Measurements from ENCODE around the gene GUF1. TPM values are rescaled to one million over a fixed set of nuclear protein-coding genes. Genes with fewer than 3 reads are reported as not detected.

GUF1 gene
- total RNA-seq, 1 experiment from 2014 or later: 50.2 TPM

DNA sequence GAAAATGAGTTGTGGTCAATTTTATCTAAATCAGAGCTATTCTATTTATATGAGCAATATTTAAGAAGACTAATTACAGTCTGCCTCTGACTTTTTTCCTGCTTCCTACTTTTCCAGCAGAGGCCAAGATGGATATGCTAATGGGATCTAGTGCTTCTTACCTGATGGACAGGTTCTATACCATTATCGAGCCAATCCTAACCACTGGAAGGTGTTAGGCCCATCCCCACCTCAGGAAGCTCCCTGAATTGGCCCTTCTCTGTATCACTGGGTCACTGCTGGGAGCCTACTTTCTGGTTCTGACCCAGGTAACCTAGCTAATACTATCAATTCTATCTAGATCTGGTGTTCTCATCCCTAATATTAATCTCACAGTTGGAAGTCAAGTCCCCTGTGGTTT lies 26.2 kb upstream of the GUF1 start:
- no peaks in the 10 kb centered on the region for H3K9me3 Mint-ChIP-seq (ENCODE audit: unreplicated experiment)
- no peaks in the 10 kb centered on the region for H3K27me3 Mint-ChIP-seq (ENCODE audit: insufficient read depth, unreplicated experiment)
- H3K4me1 Mint-ChIP-seq (ENCODE audit: insufficient read depth, unreplicated experiment): no peaks in the 10 kb centered on the region
- no TSS peak for BruUV-seq (replicated peaks)
- intact Hi-C loops (cut with micrococcal nuclease): no loop called here
- no peak overlapping the region for H3K27ac Mint-ChIP-seq (ENCODE audit: low read depth, unreplicated experiment)
- ChIA-PET CTCF (no interaction called here), POLR2A (no interaction called here)
- TF ChIP-seq CTCF (IDR thresholded peaks at IDR 0.05; ENCODE audit: unreplicated experiment): no peak
- no peak for DNase-seq (ENCODE audit: unreplicated experiment)
- no peak overlapping the region for H3K4me3 Mint-ChIP-seq (ENCODE audit: unreplicated experiment)
- H3K36me3 Mint-ChIP-seq (ENCODE audit: insufficient read depth, unreplicated experiment): no peaks in the 10 kb centered on the region

DNA sequence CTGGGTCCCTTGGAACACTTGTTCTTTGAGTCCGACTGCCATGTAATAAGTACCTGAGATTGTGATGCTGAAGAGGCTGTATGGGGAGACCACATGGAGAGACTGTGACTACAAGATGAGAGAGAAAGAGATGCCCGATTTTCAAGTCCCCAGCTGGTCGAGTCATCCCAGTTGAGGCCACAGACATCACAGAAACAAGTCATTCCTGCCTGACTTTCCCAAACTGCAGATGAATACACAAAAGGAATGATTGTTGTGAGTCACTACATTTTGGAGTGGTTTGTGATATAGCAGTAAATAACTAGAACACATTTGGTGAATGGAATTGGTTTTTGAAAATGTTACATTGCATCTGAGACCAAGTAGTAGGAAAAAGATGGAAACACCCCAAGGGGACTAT lies 17.8 kb upstream of the GUF1 start:
- TF ChIP-seq CTCF (IDR thresholded peaks at IDR 0.05; ENCODE audit: unreplicated experiment): no peak

DNA sequence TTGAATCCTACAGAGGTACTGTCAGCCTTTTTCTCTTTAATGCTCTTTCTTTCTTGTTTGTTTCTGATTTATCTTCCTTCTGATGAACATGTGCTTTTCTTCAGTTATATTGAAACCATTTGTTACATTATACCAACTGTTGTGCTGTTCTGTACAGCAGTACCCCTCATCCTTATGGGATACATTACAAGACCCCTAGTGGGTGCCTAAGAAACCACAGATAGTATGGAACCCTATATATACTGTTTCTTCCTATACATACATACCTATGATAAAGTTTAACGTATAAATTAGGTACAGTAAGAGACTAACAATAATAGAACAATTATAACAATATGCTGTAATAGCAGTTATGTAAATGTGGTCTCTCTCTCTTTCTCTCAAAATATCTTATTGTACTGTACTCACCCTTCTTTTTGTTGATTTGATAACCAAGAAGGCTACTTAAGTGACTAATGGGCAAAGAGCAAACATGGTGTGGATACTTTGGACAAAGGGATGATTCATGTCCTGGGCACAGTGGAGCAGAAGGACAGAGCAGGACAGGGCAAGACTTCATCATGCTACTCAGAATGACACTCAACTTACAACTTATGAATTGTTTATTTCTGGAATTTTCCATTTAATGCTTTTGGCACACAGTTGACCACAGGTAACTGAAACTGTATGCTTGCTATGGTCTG lies 16.1 kb upstream of the GUF1 start:
- Mint-ChIP-seq H3K36me3 (ENCODE audit: insufficient read depth, unreplicated experiment) (peaks cover 7% of the 10 kb centered on the region), H3K27me3 (ENCODE audit: insufficient read depth, unreplicated experiment) (no peaks in the 10 kb centered on the region), H3K4me1 (ENCODE audit: insufficient read depth, unreplicated experiment) (peaks cover 13% of the 10 kb centered on the region), H3K9me3 (ENCODE audit: unreplicated experiment) (no peaks in the 10 kb centered on the region), H3K27ac (ENCODE audit: low read depth, unreplicated experiment) (no peak overlapping the region), H3K4me3 (ENCODE audit: unreplicated experiment) (no peak overlapping the region)
- BruUV-seq (replicated peaks): no TSS peak
- peak; percentile 16 for DNase-seq (ENCODE audit: unreplicated experiment)
- no peak for TF ChIP-seq CTCF (IDR thresholded peaks at IDR 0.05; ENCODE audit: unreplicated experiment)
- ChIA-PET CTCF (no interaction called here), POLR2A (interaction anchor here (3.1 kb wide), 1 partner anchor 16 kb away, joined by 9 read pairs; the partner anchor contains the start of gene GUF1)
- intact Hi-C loops (cut with micrococcal nuclease): no loop called here

More for the DNA sequence above, 17.8 kb upstream of the GUF1 start:
- DNase-seq (ENCODE audit: unreplicated experiment): no peak
- H3K27me3 Mint-ChIP-seq (ENCODE audit: insufficient read depth, unreplicated experiment): no peaks in the 10 kb centered on the region
- H3K4me1 Mint-ChIP-seq (ENCODE audit: insufficient read depth, unreplicated experiment): peaks cover 13% of the 10 kb centered on the region
- ChIA-PET CTCF (interaction anchor here (0.9 kb wide), 1 partner anchor 17 kb away, joined by 4 read pairs; the partner anchor contains the start of gene GUF1), POLR2A (interaction anchor here (0.5 to 1.2 kb wide), 2 partner anchors 18 to 1515 kb away, joined by 3 read pairs; partner anchors contain the start of gene GUF1)
- BruUV-seq (replicated peaks): no TSS peak
- intact Hi-C loops (cut with micrococcal nuclease): no loop called here
- H3K36me3 Mint-ChIP-seq (ENCODE audit: insufficient read depth, unreplicated experiment): no peaks in the 10 kb centered on the region
- H3K27ac Mint-ChIP-seq (ENCODE audit: low read depth, unreplicated experiment): no peak overlapping the region
- H3K9me3 Mint-ChIP-seq (ENCODE audit: unreplicated experiment): no peaks in the 10 kb centered on the region
- no peak overlapping the region for H3K4me3 Mint-ChIP-seq (ENCODE audit: unreplicated experiment)

GRCh38 chr4:44662623-44663005 lies 15.6 kb upstream of the GUF1 start:
- no peak for TF ChIP-seq CTCF (IDR thresholded peaks at IDR 0.05; ENCODE audit: unreplicated experiment)
- Mint-ChIP-seq H3K27ac (ENCODE audit: low read depth, unreplicated experiment) (no peak overlapping the region), H3K9me3 (ENCODE audit: unreplicated experiment) (no peaks in the 10 kb centered on the region), H3K4me3 (ENCODE audit: unreplicated experiment) (no peak overlapping the region), H3K36me3 (ENCODE audit: insufficient read depth, unreplicated experiment) (peaks cover 7% of the 10 kb centered on the region), H3K4me1 (ENCODE audit: insufficient read depth, unreplicated experiment) (peaks cover 13% of the 10 kb centered on the region), H3K27me3 (ENCODE audit: insufficient read depth, unreplicated experiment) (no peaks in the 10 kb centered on the region)
- CTCF ChIA-PET: no interaction called here
- no TSS peak for BruUV-seq (replicated peaks)
- no peak for DNase-seq (ENCODE audit: unreplicated experiment)
- intact Hi-C loops (cut with micrococcal nuclease): no loop called here
- POLR2A ChIA-PET: interaction anchor here (3.1 kb wide), 1 partner anchor 16 kb away, joined by 9 read pairs; the partner anchor contains the start of gene GUF1
